Stimulated activated effector memory CD8-positive, alpha-beta T cell treated with anti-CD3 and anti-CD28 coated beads, Interleukin-12 subunit alpha, Interleukin-12 subunit beta, amount 100 ng/mL, for 72 hours (primary cell): ENCODE measurements around the gene WAS.
A peak's percentile ranks its signal among the peaks of the same experiment; 100 is the strongest.

Experiments
- ATAC-seq: fragments of 150-1000 bp; cut with Tn5 transposase; 2 replicates; pipeline ENCODE4 v1.10.0; 2021
- DNase-seq, 2 donors: peaks; one replicate each; pipeline ENCODE4 v3.0.0; 2021 to 2022; ENCODE audit warnings: low spot score in 2 of 2
- H3K27ac Mint-ChIP-seq: one replicate; pipeline ENCODE4 v1.8.0; 2022; ENCODE audit warnings: mild to moderate bottlenecking, mixed read lengths
- H3K36me3 Mint-ChIP-seq: one replicate; pipeline ENCODE4 v1.8.0; 2022; ENCODE audit warnings: mild to moderate bottlenecking, mixed read lengths
- H3K4me1 Mint-ChIP-seq: one replicate; pipeline ENCODE4 v1.8.0; 2022; ENCODE audit warnings: mixed read lengths
- H3K4me3 Mint-ChIP-seq: one replicate; pipeline ENCODE4 v1.8.0; 2022; ENCODE audit warnings: mild to moderate bottlenecking, mixed read lengths
- H3K9me3 Mint-ChIP-seq: one replicate; pipeline ENCODE4 v1.8.0; 2022; ENCODE audit warnings: mixed read lengths

WAS gene

GRCh38 chrX:48715072-48715471 lies 31.5 kb downstream of the WAS start:
- peak overlapping the region; percentile 58 for H3K4me3 Mint-ChIP-seq
- peak; percentile 66 for ATAC-seq
- no peak for DNase-seq
- no peaks in the 10 kb centered on the region for H3K9me3 Mint-ChIP-seq
- peaks cover 83% of the 10 kb centered on the region for H3K4me1 Mint-ChIP-seq
- peak overlapping the region; percentile 91 for H3K27ac Mint-ChIP-seq
- peaks cover 9% of the 10 kb centered on the region for H3K36me3 Mint-ChIP-seq

GRCh38 chrX:48715876-48716502 lies 32.4 kb downstream of the WAS start:
- DNase-seq (no peak), ATAC-seq (peak; percentile 9)
- H3K36me3 Mint-ChIP-seq = peaks cover 9% of the 10 kb centered on the region
- no peaks in the 10 kb centered on the region for H3K9me3 Mint-ChIP-seq
- H3K27ac Mint-ChIP-seq = peak overlapping the region; percentile 91
- H3K4me3 Mint-ChIP-seq = peak overlapping the region; percentile 58
- H3K4me1 Mint-ChIP-seq = peaks cover 77% of the 10 kb centered on the region

- ATAC-seq (peak; percentile 61), DNase-seq (no peak)
- Mint-ChIP-seq H3K36me3 (no peaks in the 10 kb centered on the region), H3K27ac (no peak overlapping the region), H3K4me3 (no peak overlapping the region), H3K4me1 (peaks cover 40% of the 10 kb centered on the region), H3K9me3 (no peaks in the 10 kb centered on the region)
Observed at GRCh38 chrX:48719958-48720357, 36.4 kb downstream of the WAS start.

GRCh38 chrX:48720577-48721250 lies 37.1 kb downstream of the WAS start:
- ATAC-seq (peak; percentile 75), DNase-seq (no peak)
- no peak overlapping the region for H3K27ac Mint-ChIP-seq
- no peaks in the 10 kb centered on the region for H3K9me3 Mint-ChIP-seq
- H3K4me1 Mint-ChIP-seq = peaks cover 38% of the 10 kb centered on the region
- no peak overlapping the region for H3K4me3 Mint-ChIP-seq
- H3K36me3 Mint-ChIP-seq = no peaks in the 10 kb centered on the region

- H3K4me1 Mint-ChIP-seq = peaks cover 37% of the 10 kb centered on the region
- no peaks in the 10 kb centered on the region for H3K9me3 Mint-ChIP-seq
- DNase-seq (no peak), ATAC-seq (peak; percentile 41)
- no peak overlapping the region for H3K4me3 Mint-ChIP-seq
- no peaks in the 10 kb centered on the region for H3K36me3 Mint-ChIP-seq
- H3K27ac Mint-ChIP-seq = no peak overlapping the region
Observed at GRCh38 chrX:48721916-48722315, 38.3 kb downstream of the WAS start.

- no peak for DNase-seq
- no peak overlapping the region for H3K4me3 Mint-ChIP-seq
- no peak for ATAC-seq
- H3K9me3 Mint-ChIP-seq = no peaks in the 10 kb centered on the region
- H3K4me1 Mint-ChIP-seq = peaks cover 41% of the 10 kb centered on the region
- H3K36me3 Mint-ChIP-seq = no peaks in the 10 kb centered on the region
- H3K27ac Mint-ChIP-seq = no peak overlapping the region
Observed at GRCh38 chrX:48726596-48726995, 43.0 kb downstream of the WAS start.

- Mint-ChIP-seq H3K9me3 (no peaks in the 10 kb centered on the region), H3K27ac (peak overlapping the region; percentile 61), H3K36me3 (no peaks in the 10 kb centered on the region), H3K4me1 (peaks cover 41% of the 10 kb centered on the region), H3K4me3 (no peak overlapping the region)
- DNase-seq (no peak), ATAC-seq (peak; percentile 60)
Observed at GRCh38 chrX:48728653-48729052, 45.1 kb downstream of the WAS start.

GRCh38 chrX:48736303-48736702 lies 52.7 kb downstream of the WAS start:
- peaks cover 7% of the 10 kb centered on the region for H3K36me3 Mint-ChIP-seq
- peak overlapping the region; percentile 85 for H3K4me3 Mint-ChIP-seq
- peaks cover 15% of the 10 kb centered on the region for H3K4me1 Mint-ChIP-seq
- H3K9me3 Mint-ChIP-seq = no peaks in the 10 kb centered on the region
- H3K27ac Mint-ChIP-seq = peak overlapping the region; percentile 91
- ATAC-seq (peak; percentile 64), DNase-seq (no peak)

GRCh38 chrX:48736878-48737212 lies 53.2 kb downstream of the WAS start:
- Mint-ChIP-seq H3K27ac (peak overlapping the region; percentile 91), H3K4me3 (peak overlapping the region; percentile 85), H3K4me1 (peaks cover 15% of the 10 kb centered on the region), H3K36me3 (peaks cover 7% of the 10 kb centered on the region), H3K9me3 (no peaks in the 10 kb centered on the region)
- no peak for DNase-seq
- ATAC-seq = no peak

- H3K9me3 Mint-ChIP-seq = no peaks in the 10 kb centered on the region
- peak overlapping the region; percentile 85 for H3K4me3 Mint-ChIP-seq
- H3K36me3 Mint-ChIP-seq = peaks cover 7% of the 10 kb centered on the region
- peaks cover 15% of the 10 kb centered on the region for H3K4me1 Mint-ChIP-seq
- ATAC-seq (peak; percentile 98), DNase-seq (peak; percentile 53 to 84)
- peak overlapping the region; percentile 91 for H3K27ac Mint-ChIP-seq
Observed at GRCh38 chrX:48737213-48737938, 53.8 kb downstream of the WAS start.

- peaks cover 15% of the 10 kb centered on the region for H3K4me1 Mint-ChIP-seq
- H3K9me3 Mint-ChIP-seq = no peaks in the 10 kb centered on the region
- H3K36me3 Mint-ChIP-seq = peaks cover 7% of the 10 kb centered on the region
- H3K27ac Mint-ChIP-seq = peak overlapping the region; percentile 91
- no peak for ATAC-seq
- no peak for DNase-seq
- peak overlapping the region; percentile 85 for H3K4me3 Mint-ChIP-seq
Observed at GRCh38 chrX:48737940-48738339, 54.3 kb downstream of the WAS start.
